ENCODE measurements around the gene CHST14. TPM values are rescaled to one million over a fixed set of nuclear protein-coding genes. Genes with fewer than 3 reads are reported as not detected.
A peak's percentile ranks its signal among the peaks of the same experiment; 100 is the strongest.

The CHST14 gene
- total RNA-seq, 4 donors from 2014 or later, result 0.83 to 3.5 (median 2.6) TPM

- Histone ChIP-seq H3K9me3 (no peaks in the 10 kb centered on the region), H3K4me1 (no peaks in the 10 kb centered on the region), H3K27ac (no peak overlapping the region), H3K4me3 (no peak overlapping the region), H3K27me3 (no peaks in the 10 kb centered on the region), H3K36me3 (no peaks in the 10 kb centered on the region)
- no peak for DNase-seq
- TF ChIP-seq POLR2A (IDR thresholded peaks at IDR 0.05) (no peak), CTCF (IDR thresholded peaks at IDR 0.05) (no peak)
Measured at GRCh38 chr15:40501487-40501886, 30.7 kb downstream of the CHST14 start.

- Histone ChIP-seq H3K27me3 (no peaks in the 10 kb centered on the region), H3K9me3 (no peaks in the 10 kb centered on the region), H3K4me1 (peaks cover 0 to 21% (median 8%) of the 10 kb centered on the region in 4 donors), H3K27ac (no peak overlapping the region), H3K36me3 (no peaks in the 10 kb centered on the region), H3K4me3 (peak overlapping the region in 3 of 4 donors; percentile 14 to 41 (median 41))
- TF ChIP-seq CTCF (IDR thresholded peaks at IDR 0.05) (peak; percentile 32 to 61 (median 54)), POLR2A (IDR thresholded peaks at IDR 0.05) (no peak)
- DNase-seq, result peak; percentile 59 to 79 (median 79)
Measured at GRCh38 chr15:40506964-40507571, 36.3 kb downstream of the CHST14 start.

GRCh38 chr15:40508216-40508615 is 37.4 kb downstream of the CHST14 start:
- Histone ChIP-seq H3K9me3 (no peaks in the 10 kb centered on the region), H3K27me3 (no peaks in the 10 kb centered on the region), H3K4me1 (peaks cover 0 to 23% (median 8%) of the 10 kb centered on the region in 4 donors), H3K36me3 (no peaks in the 10 kb centered on the region), H3K27ac (no peak overlapping the region), H3K4me3 (no peak overlapping the region)
- no peak for TF ChIP-seq POLR2A (IDR thresholded peaks at IDR 0.05)
- no peak for TF ChIP-seq CTCF (IDR thresholded peaks at IDR 0.05)
- DNase-seq, result no peak

- Histone ChIP-seq H3K27me3 (no peaks in the 10 kb centered on the region), H3K9me3 (no peaks in the 10 kb centered on the region), H3K36me3 (no peaks in the 10 kb centered on the region), H3K27ac (no peak overlapping the region), H3K4me3 (no peak overlapping the region), H3K4me1 (peaks cover 0 to 23% (median 8%) of the 10 kb centered on the region in 4 donors)
- TF ChIP-seq CTCF (IDR thresholded peaks at IDR 0.05) (no peak), POLR2A (IDR thresholded peaks at IDR 0.05) (no peak)
- no peak for DNase-seq
Measured at GRCh38 chr15:40510201-40510600, 39.4 kb downstream of the CHST14 start.

GRCh38 chr15:40511093-40511471 is 40.3 kb downstream of the CHST14 start:
- H3K4me3 ChIP-seq, result peak overlapping the region; percentile 38 to 65 (median 60)

More at GRCh38 chr15:40511093-40511471, 40.3 kb downstream of the CHST14 start:
- no peaks in the 10 kb centered on the region for H3K27me3 ChIP-seq
- no peaks in the 10 kb centered on the region for H3K9me3 ChIP-seq
- H3K4me1 ChIP-seq, result peaks cover 0 to 23% (median 8%) of the 10 kb centered on the region in 4 donors
- TF ChIP-seq POLR2A (IDR thresholded peaks at IDR 0.05), result no peak
- TF ChIP-seq CTCF (IDR thresholded peaks at IDR 0.05), result no peak
- peak overlapping the region in 1 of 4 donors; percentile 57 for H3K27ac ChIP-seq
- no peaks in the 10 kb centered on the region for H3K36me3 ChIP-seq
- DNase-seq, result peak in 2 of 3 donors; percentile 46 to 56
